GM20431 (cell line): ENCODE measurements around the gene NRP1.

Source experiments
- in situ Hi-C: fragments of 300-500 bp; cut with MseI, MboI; formaldehyde crosslinking; loops from one replicate; pipeline ENCODE4 v1.15.0; 2020; ENCODE audit warnings: low sequenced_read_pairs; ENCODE audit not compliant: unreplicated experiment

Gene NRP1

DNA sequence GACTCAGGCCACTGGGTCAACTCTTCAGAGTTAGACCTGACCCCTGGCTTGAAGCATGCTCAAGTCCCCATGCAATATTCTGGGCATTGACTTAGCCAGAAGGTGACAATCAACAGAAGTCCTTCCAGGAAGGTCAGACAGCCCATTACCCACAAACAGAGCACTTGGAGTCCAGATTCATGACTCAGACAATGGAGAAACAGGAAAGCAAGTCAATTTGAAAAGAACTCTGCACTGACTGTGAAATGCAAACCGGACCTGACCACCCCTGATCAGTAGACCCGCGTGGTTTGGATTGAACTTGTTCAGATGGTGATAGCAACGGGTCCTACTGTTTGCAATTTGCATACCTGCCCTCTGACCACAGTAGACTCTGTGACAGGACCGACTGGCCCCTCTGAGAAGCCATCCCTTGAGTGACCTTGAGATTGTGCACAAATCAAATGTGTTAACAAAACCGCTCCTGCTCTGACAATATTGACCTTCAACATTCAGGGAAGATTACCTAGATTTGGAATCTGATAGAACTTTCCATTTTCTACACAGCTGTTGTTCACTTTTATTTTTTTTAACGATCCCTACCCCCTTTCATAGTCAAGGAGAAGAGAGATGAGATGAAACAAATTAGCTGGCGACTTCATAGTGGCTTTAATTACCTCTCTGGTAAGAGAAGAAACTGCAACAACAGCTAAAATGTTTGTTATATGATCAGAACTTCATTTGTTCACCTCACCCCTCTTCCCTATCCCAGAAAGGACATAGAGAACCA lies 138.7 kb downstream of the NRP1 start:
- in situ Hi-C loops: no loop called here

DNA sequence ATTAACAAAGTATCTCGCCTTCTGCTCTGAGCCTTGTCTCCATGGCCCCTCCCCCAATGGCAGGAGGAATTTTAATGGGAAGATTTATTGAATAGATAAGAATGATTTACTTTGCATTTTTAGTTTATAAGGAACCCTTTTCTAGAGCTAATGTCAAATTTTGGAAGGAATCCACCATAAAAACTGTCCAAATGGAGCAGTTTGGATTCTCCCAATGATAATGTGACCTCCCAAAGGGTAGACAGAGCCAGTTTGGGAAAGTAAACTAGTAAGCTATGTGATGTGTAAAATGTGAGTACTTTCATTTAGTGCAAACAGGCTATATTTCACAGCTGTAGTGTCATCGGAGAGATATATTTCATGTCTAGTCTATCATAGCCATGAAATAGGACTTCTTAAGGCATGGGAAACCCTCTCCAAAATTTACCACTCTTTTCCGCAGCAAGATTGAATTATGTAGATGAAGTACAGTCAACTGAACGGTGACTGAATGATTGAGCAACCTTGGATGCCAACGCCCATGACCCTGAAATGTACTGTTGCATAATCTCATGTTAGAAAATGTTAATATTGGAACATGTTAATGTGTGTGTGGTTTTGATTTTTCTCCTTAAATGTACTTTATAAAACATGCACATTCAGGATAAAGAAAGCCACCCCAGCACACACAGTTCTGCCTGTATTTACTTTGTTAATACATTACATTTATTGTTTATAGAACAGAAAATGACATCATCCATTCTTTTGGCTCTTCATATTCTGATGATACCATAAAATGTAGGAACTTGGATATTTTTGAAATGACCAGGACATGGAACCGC lies 140.6 kb downstream of the NRP1 start:
- in situ Hi-C loops: no loop called here

- in situ Hi-C loops: no loop called here
Observed at GRCh38 chr10:33193057-33193700, 141.3 kb downstream of the NRP1 start.

DNA sequence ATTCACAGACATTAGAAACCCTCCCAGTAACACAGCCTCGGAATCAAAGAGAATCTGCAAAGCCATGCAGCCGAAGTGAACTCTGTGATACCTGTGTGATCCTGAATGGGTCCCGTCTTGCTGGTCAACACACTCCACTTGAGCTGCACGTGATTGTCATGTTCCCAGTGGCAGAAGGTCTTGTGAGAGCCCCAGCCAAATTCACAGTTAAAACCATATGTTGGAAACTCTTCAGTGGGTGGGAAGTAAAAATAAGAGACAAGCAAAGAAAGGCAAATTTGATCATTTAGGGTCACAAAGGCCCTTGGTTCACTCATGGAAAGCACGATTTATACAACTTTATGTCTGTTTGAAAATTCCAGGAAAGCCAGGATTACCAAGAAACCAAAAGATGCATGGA lies 142.3 kb downstream of the NRP1 start:
- in situ Hi-C loops: no loop called here

DNA sequence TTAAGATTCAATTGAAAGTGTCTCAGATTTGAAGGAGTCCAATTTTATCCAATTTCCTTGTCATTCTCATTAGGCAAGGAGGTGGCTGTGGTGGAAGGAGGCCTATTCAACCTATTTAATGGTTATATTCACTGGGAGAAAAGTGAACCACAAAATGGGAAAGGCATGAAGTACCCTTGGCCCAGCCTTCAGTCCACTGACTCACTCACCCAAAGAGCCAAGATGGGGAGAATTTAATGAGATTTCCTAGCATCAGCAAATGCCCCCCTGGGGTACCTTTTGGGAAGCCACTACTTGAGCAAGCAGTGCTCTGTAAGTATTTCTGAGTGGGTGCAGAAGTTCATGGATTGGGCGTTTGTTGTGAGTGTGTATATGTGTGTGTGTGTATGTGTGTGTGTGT lies 144.1 kb downstream of the NRP1 start:
- in situ Hi-C loops: no loop called here

GRCh38 chr10:33189808-33190207 lies 144.7 kb downstream of the NRP1 start:
- in situ Hi-C loops: no loop called here

GRCh38 chr10:33189363-33189762 lies 145.1 kb downstream of the NRP1 start:
- in situ Hi-C loops: no loop called here

DNA sequence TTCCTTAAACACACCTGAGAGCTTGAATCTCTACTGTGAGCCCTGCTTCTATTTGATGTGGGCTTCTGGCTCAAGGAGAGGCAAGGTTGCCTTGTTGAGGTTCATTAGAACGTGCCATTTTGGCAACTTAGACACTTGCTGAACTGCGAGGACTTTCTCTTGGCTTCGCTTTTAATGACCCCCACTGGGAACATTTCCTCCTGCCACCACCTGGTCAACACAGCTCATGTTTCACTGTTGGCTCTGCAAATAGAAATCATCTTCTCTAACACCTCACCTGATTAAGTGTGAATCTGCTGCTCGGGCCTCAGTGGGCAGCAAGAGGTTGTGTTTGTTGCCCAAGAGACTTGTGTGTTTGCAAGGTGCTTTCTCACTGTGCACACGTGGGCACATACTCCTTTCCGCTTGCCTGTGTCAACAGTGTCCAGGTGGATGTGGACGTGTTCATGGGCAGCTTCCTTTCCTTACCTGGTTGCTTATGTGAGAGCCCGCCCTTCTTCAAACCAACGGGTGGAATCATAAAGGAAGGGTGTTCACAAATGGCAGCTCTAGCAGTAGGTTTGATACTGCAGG lies 147.0 kb downstream of the NRP1 start:
- in situ Hi-C loops: no loop called here

- in situ Hi-C loops: no loop called here
Observed at GRCh38 chr10:33186150-33186549, 148.3 kb downstream of the NRP1 start.

- in situ Hi-C loops: no loop called here
Observed at GRCh38 chr10:33183655-33184054, 150.8 kb downstream of the NRP1 start.

DNA sequence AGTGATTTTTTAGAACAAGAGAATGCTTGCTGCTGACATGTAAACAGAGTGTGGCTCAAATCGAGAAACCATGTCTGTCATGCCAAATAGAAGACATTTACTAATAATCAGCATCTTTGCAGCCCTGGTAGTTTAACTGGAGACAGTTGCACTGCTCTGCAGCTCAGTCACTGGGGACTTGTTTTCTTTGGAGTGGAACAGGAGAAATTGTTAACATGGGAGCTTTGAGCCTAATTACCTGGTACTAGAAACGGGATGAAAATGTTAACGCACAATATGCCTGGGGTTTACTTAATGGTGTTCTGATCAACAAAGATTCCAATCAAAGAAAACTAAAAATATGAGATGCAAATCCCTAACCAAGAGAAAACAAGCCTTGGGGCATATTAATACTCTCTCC lies 153.5 kb downstream of the NRP1 start:
- in situ Hi-C loops: no loop called here

- in situ Hi-C loops: no loop called here
Observed at GRCh38 chr10:33180390-33180789, 154.1 kb downstream of the NRP1 start.

DNA sequence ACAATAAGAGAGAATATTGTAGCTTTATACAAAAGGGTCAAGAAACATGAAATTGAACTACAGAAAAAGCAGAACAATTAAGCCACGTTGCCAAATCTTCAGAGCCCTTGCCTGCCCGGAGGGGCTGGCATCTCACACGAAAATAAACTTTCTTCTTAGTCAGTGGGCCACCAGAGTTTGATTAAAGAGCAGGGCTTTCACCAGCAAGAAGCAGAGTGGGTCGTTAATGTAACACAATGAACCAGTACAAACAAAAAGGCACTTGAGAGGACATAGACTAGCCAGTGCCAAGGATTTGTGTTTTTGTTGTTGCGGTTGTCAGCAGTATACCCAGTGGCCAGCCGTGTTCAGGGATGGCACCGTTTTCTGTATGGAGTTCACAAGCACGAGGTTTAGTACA lies 155.4 kb downstream of the NRP1 start:
- in situ Hi-C loops: no loop called here

DNA sequence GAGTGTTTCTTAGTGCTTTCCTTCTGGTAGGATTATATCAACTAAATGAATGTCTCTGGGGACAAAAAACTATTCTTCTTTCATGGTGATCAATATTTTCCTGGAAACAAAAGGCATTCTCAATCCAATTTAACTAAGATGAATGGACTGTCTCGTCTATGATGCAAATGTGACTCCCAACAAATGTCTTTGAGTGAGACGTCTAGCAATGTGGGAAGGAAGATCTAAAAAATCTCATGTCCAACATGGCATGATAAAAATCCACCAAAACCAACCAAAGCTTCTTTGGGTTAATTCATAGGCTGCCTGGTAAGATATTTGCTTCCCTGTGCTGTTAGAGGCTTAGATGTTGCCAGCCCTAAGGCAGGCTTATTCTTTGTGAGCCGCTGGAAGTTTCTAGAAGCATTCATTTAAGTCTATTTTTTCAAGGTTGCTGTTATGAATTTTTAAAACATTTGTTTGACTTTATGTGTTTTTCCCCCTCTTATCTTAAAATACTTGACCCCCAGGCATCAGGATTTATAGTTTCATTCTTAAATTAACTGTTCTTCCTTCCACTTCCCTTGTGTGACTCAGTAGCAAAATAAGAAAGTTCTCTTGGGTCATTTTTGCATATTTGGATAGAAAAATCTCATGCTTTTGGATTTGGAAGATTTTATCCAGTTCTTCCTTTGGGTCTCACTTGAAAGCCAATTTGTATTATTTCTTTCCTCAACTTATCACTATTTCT lies 156.3 kb downstream of the NRP1 start:
- in situ Hi-C loops: no loop called here

DNA sequence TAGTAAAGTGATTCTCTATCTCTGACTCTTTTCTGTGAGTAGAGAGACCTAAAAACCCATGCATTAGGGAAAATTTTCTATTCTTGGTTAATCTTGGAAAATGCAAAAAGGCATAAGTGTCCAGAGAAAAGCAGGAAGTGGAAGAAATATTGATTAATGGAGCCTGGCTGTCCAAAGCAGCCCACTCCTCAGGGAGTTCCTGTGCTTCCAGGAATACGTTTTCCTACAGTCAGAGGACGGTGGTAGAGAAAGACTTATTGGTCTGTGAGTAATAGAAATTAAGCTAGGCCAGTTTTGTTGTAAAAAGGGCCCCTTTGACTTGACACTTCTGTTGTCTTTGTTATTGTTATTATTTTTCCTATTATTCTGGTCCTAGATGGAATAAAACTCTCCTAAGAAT lies 157.8 kb downstream of the NRP1 start:
- in situ Hi-C loops: no loop called here

- in situ Hi-C loops: loop anchor here (25.0 kb wide), 1 partner anchor 388 kb away; no protein-coding TSS in a partner anchor
Observed at GRCh38 chr10:33174674-33175434, 159.6 kb downstream of the NRP1 start.

DNA sequence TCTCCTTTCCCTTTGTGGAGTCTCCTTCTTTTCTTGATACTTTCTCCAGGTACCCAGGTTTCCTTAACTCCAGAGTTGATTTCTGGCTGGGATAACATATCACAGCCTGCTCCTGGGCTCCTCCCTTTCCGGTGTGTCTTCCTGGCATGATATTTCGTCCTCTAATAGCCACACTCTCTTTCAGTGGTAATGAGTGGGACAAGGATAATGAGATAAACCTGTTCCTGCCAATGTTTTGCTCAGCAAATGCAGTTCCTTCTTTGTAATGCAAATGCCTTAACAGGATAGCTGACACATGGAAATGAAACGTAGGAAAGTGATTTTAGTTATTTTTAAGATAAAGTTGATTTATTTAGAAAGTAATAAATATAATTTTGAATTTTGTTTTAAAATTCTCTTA lies 168.6 kb downstream of the NRP1 start:
- in situ Hi-C loops: loop anchor here (25.0 kb wide), 1 partner anchor 379 kb away; no protein-coding TSS in a partner anchor

DNA sequence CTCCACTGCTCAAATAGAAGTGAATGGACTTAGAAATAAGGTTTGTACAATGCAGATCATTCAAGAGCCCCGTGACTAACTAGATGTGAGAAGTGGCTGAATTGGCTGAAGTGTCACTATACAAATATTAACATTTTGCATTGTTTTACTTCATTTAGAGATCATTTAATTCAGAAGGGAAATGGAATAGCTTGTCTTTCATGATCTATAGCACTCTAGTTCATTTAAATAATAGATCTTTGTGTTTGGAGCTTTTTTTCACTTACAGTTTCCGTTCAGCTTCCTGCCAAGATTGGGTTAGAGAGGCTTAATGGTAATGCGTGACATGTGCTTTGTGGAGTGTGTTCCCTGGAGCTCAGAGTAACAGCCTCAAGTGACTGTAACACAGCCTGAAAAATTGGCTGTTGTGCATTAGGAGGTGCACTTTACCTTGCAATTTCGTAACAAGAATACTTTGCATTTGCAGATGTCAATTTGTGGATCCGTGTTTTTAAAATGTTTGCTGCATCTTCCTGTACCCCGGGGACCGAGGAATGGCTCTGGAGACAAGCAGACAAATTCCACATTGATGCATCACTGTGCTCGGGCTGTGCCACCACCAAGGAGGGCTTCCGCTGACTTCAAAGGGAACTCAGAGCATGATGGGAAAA lies 170.3 kb downstream of the NRP1 start:
- in situ Hi-C loops: loop anchor here (25.0 kb wide), 1 partner anchor 377 kb away; no protein-coding TSS in a partner anchor

GRCh38 chr10:33162248-33162575 lies 172.3 kb downstream of the NRP1 start:
- in situ Hi-C loops: loop anchor here (25.0 kb wide), 1 partner anchor 375 kb away; no protein-coding TSS in a partner anchor
